AG10803 (cell line): Measurements from ENCODE around the gene MRPL11.

Experiments
- DNase-seq: peaks from one replicate; pipeline ENCODE4 v3.0.0; 2010; ENCODE audit warnings: low read depth
- H3K4me3 ChIP-seq: 2 replicates; pipeline ENCODE4 v1.5.1; 2011; ENCODE audit warnings: mild to moderate bottlenecking, low read length, control low read depth
- TF ChIP-seq, protein P1 (sequence below): conservative IDR thresholded peaks from 2 replicates; pipeline ENCODE4 v1.5.1; 2011; ENCODE audit warnings: mild to moderate bottlenecking, low read length, control low read depth, inconsistent platforms

MRPL11 gene

DNA sequence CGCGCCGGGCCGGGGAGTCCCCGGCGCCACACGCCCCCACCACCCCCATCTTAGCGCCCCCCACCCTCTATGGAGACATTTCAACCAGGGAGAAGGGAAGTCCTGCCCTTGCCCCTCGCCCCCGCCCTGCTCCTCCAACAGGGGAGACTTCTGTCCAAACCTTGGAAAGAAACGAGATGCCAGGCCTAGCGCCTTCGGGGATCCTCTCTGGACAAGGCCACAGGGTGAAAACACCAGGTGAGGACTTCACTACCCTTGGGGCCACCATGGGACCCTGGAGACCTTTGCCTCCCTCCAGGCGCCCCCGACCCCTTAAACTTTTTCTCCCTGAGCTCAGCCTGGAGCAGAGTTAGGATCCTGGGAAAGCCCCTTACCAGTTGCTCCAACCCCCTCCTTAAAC, 29.4 kb downstream of the MRPL11 start:
- TF ChIP-seq, protein P1, sequence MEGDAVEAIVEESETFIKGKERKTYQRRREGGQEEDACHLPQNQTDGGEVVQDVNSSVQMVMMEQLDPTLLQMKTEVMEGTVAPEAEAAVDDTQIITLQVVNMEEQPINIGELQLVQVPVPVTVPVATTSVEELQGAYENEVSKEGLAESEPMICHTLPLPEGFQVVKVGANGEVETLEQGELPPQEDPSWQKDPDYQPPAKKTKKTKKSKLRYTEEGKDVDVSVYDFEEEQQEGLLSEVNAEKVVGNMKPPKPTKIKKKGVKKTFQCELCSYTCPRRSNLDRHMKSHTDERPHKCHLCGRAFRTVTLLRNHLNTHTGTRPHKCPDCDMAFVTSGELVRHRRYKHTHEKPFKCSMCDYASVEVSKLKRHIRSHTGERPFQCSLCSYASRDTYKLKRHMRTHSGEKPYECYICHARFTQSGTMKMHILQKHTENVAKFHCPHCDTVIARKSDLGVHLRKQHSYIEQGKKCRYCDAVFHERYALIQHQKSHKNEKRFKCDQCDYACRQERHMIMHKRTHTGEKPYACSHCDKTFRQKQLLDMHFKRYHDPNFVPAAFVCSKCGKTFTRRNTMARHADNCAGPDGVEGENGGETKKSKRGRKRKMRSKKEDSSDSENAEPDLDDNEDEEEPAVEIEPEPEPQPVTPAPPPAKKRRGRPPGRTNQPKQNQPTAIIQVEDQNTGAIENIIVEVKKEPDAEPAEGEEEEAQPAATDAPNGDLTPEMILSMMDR, result no peak
- no peak for DNase-seq
- H3K4me3 ChIP-seq, result peak overlapping the region; percentile 22

DNA sequence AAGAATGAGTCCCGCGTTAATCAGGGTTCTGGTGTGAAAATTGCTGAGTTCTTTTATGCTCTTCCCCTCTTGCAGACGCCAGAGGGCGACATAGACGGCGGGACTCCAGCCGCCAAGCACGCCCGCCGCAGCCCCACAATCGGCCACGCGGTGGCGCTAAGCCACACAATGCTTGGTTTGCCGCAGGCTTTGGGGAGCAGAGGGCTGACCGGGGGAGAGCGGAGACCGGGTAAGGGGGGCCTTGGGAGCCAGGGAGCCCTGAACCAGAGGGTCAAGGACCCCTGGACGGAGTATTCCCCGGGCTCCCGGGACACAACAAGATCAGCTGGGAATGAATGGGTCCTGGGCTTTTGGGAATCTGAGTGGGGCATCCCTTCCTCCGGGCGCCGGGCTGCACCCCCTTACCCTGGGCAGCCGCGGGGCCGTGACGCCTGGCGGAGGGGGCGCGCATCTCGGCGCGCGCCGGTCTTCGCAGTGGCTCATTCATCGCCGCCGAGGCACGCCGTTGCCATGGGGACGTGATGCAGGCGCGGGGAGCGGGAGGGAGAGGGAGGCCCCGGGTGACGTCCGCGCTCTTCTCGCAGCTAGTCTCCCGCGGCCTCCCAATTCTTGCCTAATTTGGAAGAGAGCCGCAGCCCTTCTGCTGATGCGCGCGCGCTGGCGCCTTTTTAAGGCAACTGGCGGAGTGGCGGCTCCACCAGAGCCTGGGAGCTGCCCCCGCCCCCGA, 30.0 kb downstream of the MRPL11 start:
- peak overlapping the region; percentile 58 for H3K4me3 ChIP-seq
- DNase-seq, result peak; percentile 91
- TF ChIP-seq, protein P1, result peak; percentile 96

DNA sequence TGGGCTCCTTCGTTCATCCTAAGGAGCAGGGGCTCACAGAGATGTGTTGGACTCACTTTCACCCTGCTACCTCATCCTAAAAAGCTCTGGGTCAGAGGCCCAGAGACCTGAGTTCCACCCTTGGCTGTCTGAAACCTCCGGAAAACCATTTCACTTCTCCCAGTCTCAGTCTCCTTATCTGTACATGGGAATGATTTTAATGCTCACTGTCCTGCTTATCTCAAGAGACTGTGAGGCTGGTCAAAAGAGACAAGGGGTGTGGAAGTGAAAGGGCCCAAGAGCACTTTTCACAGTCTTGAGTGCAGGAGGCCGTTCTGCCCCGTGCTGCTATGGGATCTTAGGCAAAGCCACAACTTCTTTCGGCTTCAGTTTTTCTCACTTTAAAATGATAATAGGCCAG, 31.0 kb downstream of the MRPL11 start:
- no peak overlapping the region for H3K4me3 ChIP-seq
- TF ChIP-seq, protein P1, result no peak
- no peak for DNase-seq

DNA sequence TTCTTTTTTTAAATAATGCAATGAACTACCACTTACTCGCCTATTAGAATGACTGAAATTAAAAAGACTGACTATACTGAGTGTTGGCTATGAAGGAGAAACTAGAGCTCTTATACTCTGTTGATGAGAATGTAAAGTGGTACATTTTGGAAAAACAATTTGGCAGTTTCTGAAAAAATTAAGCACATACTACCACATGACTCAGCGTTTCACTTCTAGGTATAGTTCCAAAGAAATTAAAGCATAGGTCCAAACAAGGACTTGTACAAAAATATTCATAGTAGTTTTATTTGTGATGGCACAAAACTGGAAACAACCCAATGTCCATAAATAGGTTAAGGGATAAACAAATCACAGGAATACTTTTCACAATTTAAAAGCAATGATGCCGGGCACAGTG, 44.7 kb downstream of the MRPL11 start:
- H3K4me3 ChIP-seq, result no peak overlapping the region
- no peak for DNase-seq
- TF ChIP-seq, protein P1, result no peak

GRCh38 chr11:66391322-66391721, 47.3 kb downstream of the MRPL11 start:
- DNase-seq, result no peak
- TF ChIP-seq, protein P1, result no peak
- H3K4me3 ChIP-seq, result no peak overlapping the region

GRCh38 chr11:66388780-66389386, 49.8 kb downstream of the MRPL11 start:
- TF ChIP-seq, protein P1, result peak; percentile 88
- DNase-seq, result peak; percentile 69
- H3K4me3 ChIP-seq, result no peak overlapping the region
